ENCODE measurements around the gene CDH11. TPM values are rescaled to one million over a fixed set of nuclear protein-coding genes. Genes with fewer than 3 reads are reported as not detected.

The CDH11 gene
- total and polyA plus RNA-seq, 10 of the 15 experiments (the other 5 are each of a cell fraction or from before 2014, with no cell fraction given) = 0.31 to 9.7 (median 0.87) TPM

GRCh38 chr16:65120461-65120830 is 1.4 kb downstream of the CDH11 start:
- POLR2A ChIA-PET = no interaction called here
- no peak for FAIRE-seq
- no peak overlapping the region for H3K9ac ChIP-seq (ENCODE audit: control insufficient read depth, insufficient read depth, low read length)
- no peak for TF ChIP-seq MTA3 (IDR thresholded peaks at IDR 0.05; ENCODE audit: borderline replicate concordance, low read length)
- TF ChIP-seq POU2F2 (IDR thresholded peaks at IDR 0.05; ENCODE audit: borderline replicate concordance, low read depth, low read length) = no peak
- TF ChIP-seq GABPA (IDR thresholded peaks at IDR 0.05; ENCODE audit: low read depth) = no peak
- TF ChIP-seq BRCA1 (IDR thresholded peaks at IDR 0.05; ENCODE audit: low read depth, low read length) = no peak
- TF ChIP-seq SMAD1 (IDR thresholded peaks at IDR 0.05; ENCODE audit: low read depth, partially characterized antibody) = no peak
- no peak for TF ChIP-seq SIX5 (IDR thresholded peaks at IDR 0.05; ENCODE audit: low read depth, low read length, severe bottlenecking)
- TF ChIP-seq TAF1 (IDR thresholded peaks at IDR 0.05; ENCODE audit: borderline replicate concordance, low read depth, low read length) = no peak
- TF ChIP-seq BCL11A (IDR thresholded peaks at IDR 0.05; ENCODE audit: low read depth, low read length) = no peak
- TF ChIP-seq MYB (IDR thresholded peaks at IDR 0.05; ENCODE audit: borderline replicate concordance, low read depth, low read length) = no peak
- TF ChIP-seq ASH2L (IDR thresholded peaks at IDR 0.05; ENCODE audit: borderline replicate concordance, low read depth) = no peak
- TF ChIP-seq, protein P1, sequence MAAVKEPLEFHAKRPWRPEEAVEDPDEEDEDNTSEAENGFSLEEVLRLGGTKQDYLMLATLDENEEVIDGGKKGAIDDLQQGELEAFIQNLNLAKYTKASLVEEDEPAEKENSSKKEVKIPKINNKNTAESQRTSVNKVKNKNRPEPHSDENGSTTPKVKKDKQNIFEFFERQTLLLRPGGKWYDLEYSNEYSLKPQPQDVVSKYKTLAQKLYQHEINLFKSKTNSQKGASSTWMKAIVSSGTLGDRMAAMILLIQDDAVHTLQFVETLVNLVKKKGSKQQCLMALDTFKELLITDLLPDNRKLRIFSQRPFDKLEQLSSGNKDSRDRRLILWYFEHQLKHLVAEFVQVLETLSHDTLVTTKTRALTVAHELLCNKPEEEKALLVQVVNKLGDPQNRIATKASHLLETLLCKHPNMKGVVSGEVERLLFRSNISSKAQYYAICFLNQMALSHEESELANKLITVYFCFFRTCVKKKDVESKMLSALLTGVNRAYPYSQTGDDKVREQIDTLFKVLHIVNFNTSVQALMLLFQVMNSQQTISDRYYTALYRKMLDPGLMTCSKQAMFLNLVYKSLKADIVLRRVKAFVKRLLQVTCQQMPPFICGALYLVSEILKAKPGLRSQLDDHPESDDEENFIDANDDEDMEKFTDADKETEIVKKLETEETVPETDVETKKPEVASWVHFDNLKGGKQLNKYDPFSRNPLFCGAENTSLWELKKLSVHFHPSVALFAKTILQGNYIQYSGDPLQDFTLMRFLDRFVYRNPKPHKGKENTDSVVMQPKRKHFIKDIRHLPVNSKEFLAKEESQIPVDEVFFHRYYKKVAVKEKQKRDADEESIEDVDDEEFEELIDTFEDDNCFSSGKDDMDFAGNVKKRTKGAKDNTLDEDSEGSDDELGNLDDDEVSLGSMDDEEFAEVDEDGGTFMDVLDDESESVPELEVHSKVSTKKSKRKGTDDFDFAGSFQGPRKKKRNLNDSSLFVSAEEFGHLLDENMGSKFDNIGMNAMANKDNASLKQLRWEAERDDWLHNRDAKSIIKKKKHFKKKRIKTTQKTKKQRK (IDR thresholded peaks at IDR 0.05; ENCODE audit: low read depth, low read length) = no peak
- no peak for TF ChIP-seq JUND (IDR thresholded peaks at IDR 0.05; ENCODE audit: low read depth, low read length)
- TF ChIP-seq SP1 (IDR thresholded peaks at IDR 0.05; ENCODE audit: low read depth, low read length) = no peak
- no peak for TF ChIP-seq PBX3 (IDR thresholded peaks at IDR 0.05; ENCODE audit: insufficient replicate concordance, low read depth, low read length)
- TF ChIP-seq, protein P2, sequence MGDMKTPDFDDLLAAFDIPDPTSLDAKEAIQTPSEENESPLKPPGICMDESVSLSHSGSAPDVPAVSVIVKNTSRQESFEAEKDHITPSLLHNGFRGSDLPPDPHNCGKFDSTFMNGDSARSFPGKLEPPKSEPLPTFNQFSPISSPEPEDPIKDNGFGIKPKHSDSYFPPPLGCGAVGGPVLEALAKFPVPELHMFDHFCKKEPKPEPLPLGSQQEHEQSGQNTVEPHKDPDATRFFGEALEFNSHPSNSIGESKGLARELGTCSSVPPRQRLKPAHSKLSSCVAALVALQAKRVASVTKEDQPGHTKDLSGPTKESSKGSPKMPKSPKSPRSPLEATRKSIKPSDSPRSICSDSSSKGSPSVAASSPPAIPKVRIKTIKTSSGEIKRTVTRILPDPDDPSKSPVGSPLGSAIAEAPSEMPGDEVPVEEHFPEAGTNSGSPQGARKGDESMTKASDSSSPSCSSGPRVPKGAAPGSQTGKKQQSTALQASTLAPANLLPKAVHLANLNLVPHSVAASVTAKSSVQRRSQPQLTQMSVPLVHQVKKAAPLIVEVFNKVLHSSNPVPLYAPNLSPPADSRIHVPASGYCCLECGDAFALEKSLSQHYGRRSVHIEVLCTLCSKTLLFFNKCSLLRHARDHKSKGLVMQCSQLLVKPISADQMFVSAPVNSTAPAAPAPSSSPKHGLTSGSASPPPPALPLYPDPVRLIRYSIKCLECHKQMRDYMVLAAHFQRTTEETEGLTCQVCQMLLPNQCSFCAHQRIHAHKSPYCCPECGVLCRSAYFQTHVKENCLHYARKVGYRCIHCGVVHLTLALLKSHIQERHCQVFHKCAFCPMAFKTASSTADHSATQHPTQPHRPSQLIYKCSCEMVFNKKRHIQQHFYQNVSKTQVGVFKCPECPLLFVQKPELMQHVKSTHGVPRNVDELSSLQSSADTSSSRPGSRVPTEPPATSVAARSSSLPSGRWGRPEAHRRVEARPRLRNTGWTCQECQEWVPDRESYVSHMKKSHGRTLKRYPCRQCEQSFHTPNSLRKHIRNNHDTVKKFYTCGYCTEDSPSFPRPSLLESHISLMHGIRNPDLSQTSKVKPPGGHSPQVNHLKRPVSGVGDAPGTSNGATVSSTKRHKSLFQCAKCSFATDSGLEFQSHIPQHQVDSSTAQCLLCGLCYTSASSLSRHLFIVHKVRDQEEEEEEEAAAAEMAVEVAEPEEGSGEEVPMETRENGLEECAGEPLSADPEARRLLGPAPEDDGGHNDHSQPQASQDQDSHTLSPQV (IDR thresholded peaks at IDR 0.05) = no peak
- TF ChIP-seq MEF2B (IDR thresholded peaks at IDR 0.05; ENCODE audit: partially characterized antibody, poor library complexity, severe bottlenecking) = no peak

More at GRCh38 chr16:65120461-65120830, 1.4 kb downstream of the CDH11 start:
- BruUV-seq (replicated peaks) = no TSS peak
- CTCF ChIA-PET = no interaction called here
- H3K36me3 ChIP-seq (ENCODE audit: control insufficient read depth in 2 of 2, insufficient read depth in 2 of 2, low read length in 1 of 2) = no peaks in the 10 kb centered on the region
- no peaks in the 10 kb centered on the region for H4K20me1 ChIP-seq (ENCODE audit: control insufficient read depth, insufficient read depth)
- SMC1A ChIA-PET (ENCODE audit: uncharacterized antibody, unreplicated experiment) = no interaction called here
- intact Hi-C loops (cut with micrococcal nuclease; ENCODE audit: unreplicated experiment) (no loop called here), in situ Hi-C loops (cut with MboI) (loop anchor here (25.0 kb wide), 1 partner anchor 1033 kb away; no protein-coding TSS in a partner anchor)
- H3K4me3 ChIP-seq = no peak overlapping the region
- WGBS (ENCODE audit: insufficient coverage, insufficient replicate concordance, low lambda C conversion rate, missing lambda C conversion rate) = 17% methylated on average over 18 of the region's 18 CpGs
- DNase-seq (ENCODE audit: low read depth, low spot score) = no peak
- H3K4me2 ChIP-seq (ENCODE audit: control insufficient read depth, insufficient read depth) = no peak overlapping the region
- H3K27ac ChIP-seq (ENCODE audit: control insufficient read depth, insufficient read depth) = no peak overlapping the region
- H3K9me3 ChIP-seq (replicated peaks; ENCODE audit: control insufficient read depth, insufficient read depth, low read length) = no peaks in the 10 kb centered on the region; the same call in 2 of the 3 replicates
- no peaks in the 10 kb centered on the region for H3K79me2 ChIP-seq (ENCODE audit: control insufficient read depth, insufficient read depth, low read length)
- no peaks in the 10 kb centered on the region for H3K4me1 ChIP-seq (ENCODE audit: control insufficient read depth, insufficient read depth, low read length)
- ATAC-seq = no peak
- no peaks in the 10 kb centered on the region; a peak in 2 of 4 replicates for H3K27me3 ChIP-seq (replicated peaks in 1 of 2; ENCODE audit: control insufficient read depth in 2 of 2, insufficient read depth in 2 of 2, low read length in 1 of 2)
- RAD21 ChIA-PET (ENCODE audit: unreplicated experiment) = no interaction called here
- H2AFZ ChIP-seq (ENCODE audit: control insufficient read depth, low read depth, low read length) = no peak overlapping the region

Data from GM12878 (cell line).